ENCODE measurements around the gene SLC30A2.

SLC30A2 gene

GRCh38 chr1:25996966-25997827 lies 48.7 kb downstream of the SLC30A2 start:
- Histone ChIP-seq H3K4me3 (ENCODE audit: low read depth in 1 of 2, low read length in 1 of 2) (peak overlapping the region; percentile 67 to 73), H3K27ac (peak overlapping the region; percentile 82)
- no peak for TF ChIP-seq CTCF (IDR thresholded peaks at IDR 0.05)

DNA sequence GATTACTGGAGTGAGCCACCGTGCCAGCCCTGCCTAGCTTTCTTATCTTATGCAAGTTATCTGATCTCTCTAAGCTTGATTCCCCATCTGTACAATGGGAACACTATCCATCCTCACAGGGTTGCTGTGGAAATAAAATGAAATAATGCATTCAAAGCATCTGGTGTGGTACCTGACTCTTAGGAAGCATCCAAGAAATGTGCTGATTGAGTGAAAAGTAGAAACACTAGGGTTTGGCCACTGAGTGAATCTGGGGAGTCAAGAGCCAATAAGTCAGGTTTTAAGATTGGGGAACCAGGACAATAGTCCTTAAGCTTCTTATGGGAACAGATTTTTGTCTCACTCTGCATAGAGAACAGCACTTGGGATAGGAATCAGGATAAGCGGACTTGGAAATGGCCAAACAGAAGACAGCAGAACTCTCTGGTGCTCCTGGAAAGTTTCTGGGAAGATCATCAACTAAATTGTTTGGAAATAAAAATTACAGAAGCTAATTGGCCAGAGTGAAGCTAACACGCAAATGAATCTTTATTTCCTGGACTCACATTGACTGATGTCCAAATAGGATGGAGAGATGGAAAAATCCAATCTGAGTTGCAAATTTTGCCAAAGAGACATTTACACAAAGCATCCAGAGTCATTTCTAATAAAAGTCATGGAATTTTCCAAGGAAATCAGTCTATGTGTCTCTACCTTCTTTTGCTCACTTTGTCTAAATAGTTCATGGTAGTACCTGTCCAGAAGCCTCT lies 51.3 kb downstream of the SLC30A2 start:
- TF ChIP-seq CTCF (IDR thresholded peaks at IDR 0.05), result no peak
- Histone ChIP-seq H3K36me3 (no peaks in the 10 kb centered on the region), H3K27me3 (no peaks in the 10 kb centered on the region), H3K4me1 (ENCODE audit: control insufficient read depth in 1 of 2, insufficient read depth in 1 of 2, low read depth in 1 of 2, low read length in 1 of 2) (peaks cover 57 to 58% of the 10 kb centered on the region in 2 experiments), H3K9me3 (no peaks in the 10 kb centered on the region), H3K27ac (no peak overlapping the region), H3K4me3 (ENCODE audit: low read depth in 1 of 2, low read length in 1 of 2) (no peak overlapping the region)

More at GRCh38 chr1:25996966-25997827, 48.7 kb downstream of the SLC30A2 start:
- H3K36me3 ChIP-seq, result no peaks in the 10 kb centered on the region
- H3K4me1 ChIP-seq (ENCODE audit: control insufficient read depth in 1 of 2, insufficient read depth in 1 of 2, low read depth in 1 of 2, low read length in 1 of 2), result peaks cover 32% of the 10 kb centered on the region in 2 experiments
- H3K27me3 ChIP-seq, result no peaks in the 10 kb centered on the region
- no peaks in the 10 kb centered on the region for H3K9me3 ChIP-seq

DNA sequence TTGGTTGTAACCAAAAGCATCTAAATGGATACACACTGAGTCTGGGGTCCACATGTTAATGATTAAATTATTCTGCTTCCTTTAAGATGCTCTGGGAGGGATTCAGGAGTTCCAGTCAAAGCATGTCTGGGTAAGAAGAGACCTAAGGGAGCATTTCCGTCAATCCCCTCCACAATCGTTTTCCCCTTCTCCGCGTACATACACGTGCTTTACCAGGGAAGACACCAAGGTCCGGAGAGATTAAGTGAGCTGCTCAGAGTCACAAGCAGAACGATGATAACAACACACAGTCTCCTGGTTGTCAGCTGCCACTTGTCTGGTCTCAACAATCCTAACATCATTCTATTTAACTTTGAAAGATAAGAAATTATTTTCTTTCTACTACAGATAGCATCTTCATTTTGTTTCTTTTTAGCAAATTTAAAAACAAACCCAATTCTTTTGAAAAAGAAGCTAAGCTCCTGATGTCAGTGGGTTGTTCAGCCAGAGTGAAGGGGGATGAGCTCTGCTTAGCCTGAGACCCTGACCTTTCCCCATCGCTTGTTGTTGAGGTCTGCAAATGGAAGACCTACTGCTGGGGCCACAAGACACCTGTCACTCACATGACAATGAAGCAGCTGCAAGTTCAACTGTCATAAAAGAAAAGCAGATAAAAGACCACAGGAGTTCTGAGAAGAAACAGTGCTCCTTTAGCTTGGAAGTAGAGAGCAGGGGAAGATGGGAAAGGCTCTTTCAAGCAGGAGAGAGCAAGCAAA lies 52.5 kb downstream of the SLC30A2 start:
- Histone ChIP-seq H3K4me3 (ENCODE audit: low read depth in 1 of 2, low read length in 1 of 2) (no peak overlapping the region), H3K27ac (no peak overlapping the region), H3K4me1 (ENCODE audit: control insufficient read depth in 1 of 2, insufficient read depth in 1 of 2, low read depth in 1 of 2, low read length in 1 of 2) (peaks cover 54 to 59% of the 10 kb centered on the region in 2 experiments), H3K9me3 (no peaks in the 10 kb centered on the region), H3K36me3 (no peaks in the 10 kb centered on the region), H3K27me3 (no peaks in the 10 kb centered on the region)
- no peak for TF ChIP-seq CTCF (IDR thresholded peaks at IDR 0.05)

GRCh38 chr1:25992689-25993171 lies 53.2 kb downstream of the SLC30A2 start:
- Histone ChIP-seq H3K4me3 (ENCODE audit: low read depth in 1 of 2, low read length in 1 of 2) (no peak overlapping the region), H3K9me3 (no peaks in the 10 kb centered on the region), H3K36me3 (no peaks in the 10 kb centered on the region), H3K27ac (no peak overlapping the region), H3K27me3 (no peaks in the 10 kb centered on the region), H3K4me1 (ENCODE audit: control insufficient read depth in 1 of 2, insufficient read depth in 1 of 2, low read depth in 1 of 2, low read length in 1 of 2) (peaks cover 50 to 57% of the 10 kb centered on the region in 2 experiments)
- no peak for TF ChIP-seq CTCF (IDR thresholded peaks at IDR 0.05)

Measured in neutrophil (primary cell).